ENCODE results near the gene CD300LD. TPM values are rescaled to one million over a fixed set of nuclear protein-coding genes. Genes with fewer than 3 reads are reported as not detected.

Gene CD300LD
- total and polyA plus RNA-seq, 2 of the 8 experiments (the other 6 are each of a cell fraction or from before 2014, with no cell fraction given) = not detected

GRCh38 chr17:74631468-74632450 lies 39.7 kb upstream of the CD300LD start:
- Histone ChIP-seq H3K23ac (ENCODE audit: insufficient read length) (no peak overlapping the region), H2AK5ac (ENCODE audit: low read depth, low read length) (no peak overlapping the region), H3K4ac (replicated peaks; ENCODE audit: insufficient read length, low read depth, low read length) (no peak overlapping the region), H3K4me1 (replicated peaks in 1 of 4; ENCODE audit: control insufficient read depth in 3 of 4, insufficient read depth in 4 of 4, low read length in 3 of 4) (peaks cover 8 to 17% (median 12%) of the 10 kb centered on the region in 4 experiments), H3K79me1 (ENCODE audit: low read depth, low read length) (no peaks in the 10 kb centered on the region), H3K4me2 (ENCODE audit: insufficient read depth in 1 of 2, low read depth in 2 of 2, low read length in 2 of 2) (peak overlapping the region; percentile 20 to 32; a peak in 2 of 4 replicates), H2BK120ac (replicated peaks; ENCODE audit: low read depth, low read length) (no peak overlapping the region), H3K18ac (ENCODE audit: extremely low read depth, low read length) (peak overlapping the region; percentile 89), H3K9me3 (ENCODE audit: insufficient read depth in 2 of 2, low read depth in 1 of 2, low read length in 1 of 2) (no peaks in the 10 kb centered on the region), H4K20me1 (replicated peaks in 1 of 2; ENCODE audit: control insufficient read depth in 1 of 2, insufficient read depth in 2 of 2, low read length in 2 of 2) (no peaks in the 10 kb centered on the region), H2BK20ac (ENCODE audit: low read length) (0 out of 2 replicates have a peak overlapping the region, but pooled peaks have one; percentile 61), H3K14ac (ENCODE audit: insufficient read length) (no peak overlapping the region), H4K5ac (ENCODE audit: insufficient read length, low read depth, low read length) (no peak overlapping the region), H3K9ac (replicated peaks in 1 of 4; ENCODE audit: extremely low read depth in 1 of 4, low read depth in 3 of 4, low read length in 3 of 4) (no peak overlapping the region; a peak in 2 of 7 replicates), H3K27me3 (replicated peaks in 1 of 4; ENCODE audit: control insufficient read depth in 3 of 4, extremely low read depth in 1 of 4, insufficient read depth in 3 of 4, low read length in 3 of 4) (no peaks in the 10 kb centered on the region; a peak in 1 of 7 replicates), H3K79me2 (ENCODE audit: control insufficient read depth in 1 of 2, insufficient read depth in 2 of 2, low read length in 2 of 2) (no peaks in the 10 kb centered on the region), H2BK15ac (ENCODE audit: low read length) (no peak overlapping the region), H2AFZ (ENCODE audit: low read length) (peak overlapping the region; percentile 37; the same call in 1 of the 2 replicates), H3K56ac (replicated peaks; ENCODE audit: insufficient read length, low read depth, low read length) (no peak overlapping the region), H2BK12ac (ENCODE audit: low read depth, low read length) (peak overlapping the region; percentile 0; the same call in 1 of the 2 replicates), H3K36me3 (ENCODE audit: control insufficient read depth in 2 of 4, insufficient read depth in 4 of 4, low read length in 3 of 4) (no peaks in the 10 kb centered on the region), H3K4me3 (ENCODE audit: extremely low read depth in 1 of 4, insufficient read depth in 2 of 4, low read depth in 3 of 4, low read length in 4 of 4) (no peak overlapping the region), H3K23me2 (ENCODE audit: low read depth, low read length) (no peaks in the 10 kb centered on the region), H2BK5ac (ENCODE audit: low read depth, low read length) (peak overlapping the region; percentile 71), H4K8ac (ENCODE audit: extremely low read depth, insufficient read depth, low read length) (no peak overlapping the region; the same call in 1 of the 2 replicates), H4K91ac (replicated peaks; ENCODE audit: insufficient read length, low read length) (no peak overlapping the region), H3K27ac (ENCODE audit: low read depth, low read length) (no peak overlapping the region; the same call in 1 of the 2 replicates)
- ChIA-PET POLR2A (ENCODE audit: partially characterized antibody) (interaction anchor here (1.1 kb wide), 1 partner anchor 428 kb away, joined by 3 read pairs; no protein-coding TSS in a partner anchor), CTCF (ENCODE audit: partially characterized antibody) (interaction anchor here (0.6 to 2.8 kb wide), 8 partner anchors 14 to 139 kb away, joined by 3 to 8 read pairs (median 3); partner anchors contain the start of gene RAB37)
- 77% methylated on average over 14 of the region's 14 CpGs; no CpG with 5 or more reads in 1 of the 2 experiments for WGBS, 2 experiments (ENCODE audit: extremely low coverage in 1 of 2, insufficient coverage in 1 of 2, insufficient read length in 1 of 2, insufficient replicate concordance in 2 of 2, low coverage in 1 of 2, low lambda C conversion rate in 2 of 2, missing lambda C conversion rate in 1 of 2)
- DNase-seq (ENCODE audit: low read depth in 1 of 2, low spot score in 2 of 2) (no peak), FAIRE-seq (no peak)
- TF ChIP-seq RNF2 (IDR thresholded peaks at IDR 0.05; ENCODE audit: borderline replicate concordance, low read depth, low read length, missing control alignments, poor library complexity, severe bottlenecking) (no peak), CBX8 (IDR thresholded peaks at IDR 0.05; ENCODE audit: borderline replicate concordance, low read depth, low read length) (no peak), CBX5 (IDR thresholded peaks at IDR 0.05; ENCODE audit: low read depth, low read length) (no peak), CEBPB (IDR thresholded peaks at IDR 0.05; ENCODE audit: low read depth, low read length) (peak; percentile 74), NANOG (IDR thresholded peaks at IDR 0.05; ENCODE audit: insufficient read depth, low read depth, low read length, poor library complexity, severe bottlenecking) (no peak)
- TF ChIP-seq, protein P1, sequence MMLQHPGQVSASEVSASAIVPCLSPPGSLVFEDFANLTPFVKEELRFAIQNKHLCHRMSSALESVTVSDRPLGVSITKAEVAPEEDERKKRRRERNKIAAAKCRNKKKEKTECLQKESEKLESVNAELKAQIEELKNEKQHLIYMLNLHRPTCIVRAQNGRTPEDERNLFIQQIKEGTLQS (IDR thresholded peaks at IDR 0.05; ENCODE audit: insufficient read depth, low read depth, low read length) = peak; percentile 30; the same call in 1 of the 2 replicates
- TF ChIP-seq, protein P2, sequence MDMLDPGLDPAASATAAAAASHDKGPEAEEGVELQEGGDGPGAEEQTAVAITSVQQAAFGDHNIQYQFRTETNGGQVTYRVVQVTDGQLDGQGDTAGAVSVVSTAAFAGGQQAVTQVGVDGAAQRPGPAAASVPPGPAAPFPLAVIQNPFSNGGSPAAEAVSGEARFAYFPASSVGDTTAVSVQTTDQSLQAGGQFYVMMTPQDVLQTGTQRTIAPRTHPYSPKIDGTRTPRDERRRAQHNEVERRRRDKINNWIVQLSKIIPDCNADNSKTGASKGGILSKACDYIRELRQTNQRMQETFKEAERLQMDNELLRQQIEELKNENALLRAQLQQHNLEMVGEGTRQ (IDR thresholded peaks at IDR 0.05; ENCODE audit: low read length) = no peak

Data from H1 (cell line).